NCI-H748 (cell line): ENCODE measurements around the gene NRCAM.

ENCODE experiments used
- DNase-seq: peaks from one replicate; lab custom pipeline; 2025; ENCODE audit not compliant: unreplicated experiment; lab: John Stamatoyannopoulos, UW

Gene NRCAM

DNA sequence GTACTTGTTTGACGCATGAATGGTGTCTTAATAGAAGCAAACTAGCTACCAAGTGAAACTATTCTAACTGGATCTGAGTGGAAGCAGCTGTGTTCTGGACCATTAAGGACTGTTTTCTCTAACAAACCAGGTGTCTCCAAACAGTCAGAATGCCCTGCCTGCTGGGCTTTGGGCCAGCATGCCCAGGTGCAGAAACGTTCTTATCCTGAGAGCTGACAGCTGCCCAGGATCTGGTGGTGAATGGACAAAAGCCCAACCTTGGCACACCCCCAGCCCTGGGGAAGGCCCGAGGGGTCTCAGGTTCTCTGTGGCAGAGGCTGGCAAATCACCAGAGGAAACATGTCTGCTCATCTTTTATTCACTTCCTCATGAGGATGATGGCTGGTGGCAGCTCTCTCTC is 277.8 kb downstream of the NRCAM start:
- peak; percentile 94 for DNase-seq

DNA sequence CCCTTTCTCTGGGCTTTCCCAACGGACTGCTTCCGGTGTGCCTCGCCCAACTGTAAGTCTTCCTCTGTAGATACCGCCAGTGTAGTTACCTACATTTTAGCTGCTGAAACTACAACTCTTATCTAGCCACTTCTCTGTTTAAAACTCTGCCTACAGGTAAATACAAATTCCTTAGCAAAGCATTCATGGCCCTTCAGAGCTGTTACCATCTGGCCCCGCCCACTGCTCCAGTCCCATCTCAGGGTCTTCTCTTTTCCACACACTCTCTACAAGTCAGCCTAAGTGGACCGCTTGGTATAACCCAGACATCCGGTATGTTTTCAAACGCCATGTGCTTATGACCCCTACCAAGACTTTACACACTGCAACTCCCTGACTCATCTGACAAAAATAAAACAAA is 285.1 kb downstream of the NRCAM start:
- DNase-seq = no peak

DNA sequence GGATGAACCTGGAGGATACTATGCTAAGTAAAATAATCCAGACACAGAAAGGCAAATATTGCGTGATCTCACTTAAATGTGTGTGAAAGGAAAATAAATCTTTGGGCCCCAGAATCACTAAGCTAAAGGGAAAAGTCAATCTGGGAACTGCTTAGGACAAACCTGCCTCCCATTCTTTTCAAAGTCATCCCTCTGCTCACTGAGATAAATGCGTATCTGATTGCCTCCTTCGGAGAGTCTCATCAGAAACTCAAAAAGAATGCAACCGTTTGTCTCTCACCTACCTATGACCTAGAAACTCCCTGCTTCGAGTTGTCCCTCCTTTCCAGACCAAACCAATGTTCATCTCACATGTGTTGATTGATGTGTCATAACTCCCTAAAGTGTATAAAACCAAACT is 286.0 kb downstream of the NRCAM start:
- no peak for DNase-seq

DNA sequence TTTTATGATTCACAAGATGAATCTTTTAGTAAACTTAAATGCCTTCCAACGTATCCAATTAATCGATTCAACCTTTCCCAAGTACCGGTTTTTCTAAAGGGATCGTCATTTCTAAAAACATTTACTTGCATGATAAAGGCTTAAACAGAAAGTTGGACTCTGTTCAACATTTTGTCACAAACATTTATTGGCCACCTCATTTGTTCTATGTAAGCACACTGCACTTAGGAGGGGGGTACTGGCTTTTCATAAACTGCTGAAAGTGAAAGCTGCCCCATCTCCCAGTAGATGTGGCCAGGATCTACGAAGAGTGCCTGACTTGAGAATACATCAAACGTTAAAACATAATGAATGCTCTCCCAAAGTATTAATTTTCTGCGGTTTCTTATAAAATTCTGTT is 288.8 kb downstream of the NRCAM start:
- DNase-seq = no peak

GRCh38 chr7:108166687-108167086 is 289.5 kb downstream of the NRCAM start:
- DNase-seq = peak; percentile 20

- DNase-seq = no peak
Observed at GRCh38 chr7:108165723-108166122, 290.5 kb downstream of the NRCAM start.

- no peak for DNase-seq
Observed at GRCh38 chr7:108164946-108165345, 291.3 kb downstream of the NRCAM start.

DNA sequence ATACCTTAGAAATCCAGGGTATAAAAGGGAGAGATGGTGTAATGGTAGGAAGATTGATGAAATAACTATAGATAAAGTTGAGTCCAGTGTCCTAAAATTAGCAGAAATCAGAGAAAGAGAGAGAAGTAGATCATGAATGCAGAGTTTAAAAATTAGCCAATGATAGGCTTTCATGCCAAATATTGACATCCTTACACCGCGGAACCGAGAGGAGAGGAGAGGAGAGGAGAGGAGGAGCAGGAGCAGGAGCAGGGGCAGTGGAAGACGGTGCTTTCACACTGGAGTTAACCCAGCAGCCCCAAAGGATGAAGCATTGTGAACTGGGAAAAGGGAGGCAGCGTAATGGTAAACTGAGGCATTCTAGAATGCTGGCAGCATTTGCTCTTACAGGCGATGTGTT is 291.9 kb downstream of the NRCAM start:
- DNase-seq = no peak

- DNase-seq = no peak
Observed at GRCh38 chr7:108158776-108159175, 297.5 kb downstream of the NRCAM start.

DNA sequence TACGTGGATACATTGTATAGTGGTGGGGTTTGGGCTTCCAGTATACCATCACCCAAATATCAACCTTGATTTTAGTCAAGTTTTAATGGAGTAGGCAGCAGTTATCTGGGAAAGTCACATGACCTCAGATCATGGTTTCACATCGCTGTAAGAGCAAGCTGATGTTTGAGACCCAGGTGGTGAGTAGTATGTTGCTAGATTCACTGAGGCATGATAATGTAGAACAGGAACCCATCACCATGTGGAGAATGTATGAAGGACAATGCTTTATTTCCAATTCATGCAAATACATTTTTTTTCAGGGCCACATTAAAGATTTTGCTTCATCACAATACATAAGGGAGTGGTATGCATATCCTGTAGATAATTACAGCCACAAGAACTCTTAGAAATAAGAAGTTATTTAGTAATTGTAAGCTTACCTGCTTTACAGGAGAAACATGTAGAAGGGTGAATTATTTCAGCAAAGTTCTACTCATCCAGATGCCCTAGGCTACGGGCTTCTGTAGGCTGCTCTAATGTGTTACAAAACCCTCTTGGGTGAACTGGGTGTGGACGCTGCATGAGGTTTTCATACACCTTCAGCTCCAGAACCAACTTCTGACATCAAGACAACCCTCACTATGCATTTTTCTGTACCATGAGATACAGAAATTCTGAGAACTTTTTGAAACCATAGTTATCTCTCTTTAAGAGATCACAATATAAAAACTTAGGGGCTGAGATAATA is 298.5 kb downstream of the NRCAM start:
- DNase-seq = no peak

DNA sequence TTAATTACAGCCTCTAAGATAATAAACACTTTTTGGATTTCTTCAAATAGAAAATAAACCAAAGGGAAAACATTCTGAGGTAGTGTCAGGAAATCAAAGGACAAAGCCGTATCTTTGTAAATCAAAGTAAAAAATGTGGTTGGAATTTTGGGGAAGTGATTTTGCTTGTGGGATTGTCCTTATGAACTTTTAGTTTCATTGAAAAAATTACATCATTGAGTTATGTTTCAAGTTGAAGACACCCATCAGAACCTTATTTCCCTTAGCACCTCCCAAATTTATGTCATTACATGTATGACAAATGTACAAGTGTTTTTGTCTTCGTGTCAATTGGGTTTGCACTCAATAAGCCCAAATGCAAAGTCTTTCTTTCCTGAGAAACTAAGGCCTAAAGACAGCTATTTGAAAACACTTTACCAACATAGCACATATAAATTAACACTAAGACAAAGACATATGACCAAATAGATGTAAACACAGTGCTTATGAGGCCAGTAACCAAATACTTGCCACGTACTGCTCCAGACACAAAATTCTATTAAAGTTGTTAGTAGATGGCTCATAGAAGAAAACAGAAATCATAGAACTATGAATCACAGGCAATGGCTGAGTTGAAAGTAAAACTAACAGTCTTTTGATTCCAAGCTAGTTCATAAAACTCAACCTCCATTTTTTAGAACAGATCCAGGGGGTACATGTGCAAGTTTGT is 299.2 kb downstream of the NRCAM start:
- DNase-seq = no peak

- no peak for DNase-seq
Observed at GRCh38 chr7:108152198-108152597, 304.0 kb downstream of the NRCAM start.

GRCh38 chr7:108149908-108150307 is 306.3 kb downstream of the NRCAM start:
- no peak for DNase-seq

DNA sequence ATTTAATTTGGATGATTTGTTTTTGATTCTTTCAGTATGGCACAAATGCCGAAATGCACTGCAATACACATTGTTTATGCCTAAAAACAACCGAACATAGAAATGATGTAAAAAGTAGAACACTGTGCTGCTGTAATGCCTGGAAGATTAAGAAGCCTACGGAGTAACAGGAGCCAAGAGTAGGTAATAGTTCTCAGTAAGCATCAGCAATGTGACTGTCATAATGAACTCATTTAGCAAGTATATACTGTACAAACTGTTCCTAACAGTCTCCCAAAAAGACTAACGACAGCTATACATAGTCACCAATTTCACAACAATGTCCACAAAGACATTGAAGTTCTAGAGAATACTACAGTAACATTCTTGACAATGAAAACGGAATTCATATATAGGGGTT is 307.1 kb downstream of the NRCAM start:
- DNase-seq = no peak

DNA sequence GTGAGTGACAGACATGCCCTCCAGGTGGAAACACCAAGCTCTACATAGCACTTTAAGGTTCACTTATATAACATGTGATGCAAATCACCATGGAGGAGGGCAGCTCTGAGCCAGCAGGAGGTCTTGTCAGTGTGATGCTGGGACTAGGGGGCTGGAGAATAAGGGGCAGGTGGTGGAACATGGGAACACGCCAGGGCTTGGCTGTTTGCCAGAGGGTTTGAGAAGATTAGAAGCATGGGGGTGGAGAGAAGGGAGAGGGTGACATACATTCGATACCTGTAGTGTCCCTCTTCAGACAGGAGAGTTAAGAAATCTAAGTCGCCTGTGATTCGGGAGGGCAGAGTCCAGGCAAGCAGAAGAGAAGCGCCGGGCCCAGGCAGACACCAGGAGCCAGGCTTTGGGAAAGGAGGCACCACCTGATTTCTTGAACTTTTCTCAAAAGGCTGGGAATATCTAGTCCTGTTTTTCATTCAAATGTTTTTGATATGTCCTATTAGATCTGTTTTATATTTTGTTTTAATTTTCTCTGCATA is 309.1 kb downstream of the NRCAM start:
- DNase-seq = peak; percentile 80

DNA sequence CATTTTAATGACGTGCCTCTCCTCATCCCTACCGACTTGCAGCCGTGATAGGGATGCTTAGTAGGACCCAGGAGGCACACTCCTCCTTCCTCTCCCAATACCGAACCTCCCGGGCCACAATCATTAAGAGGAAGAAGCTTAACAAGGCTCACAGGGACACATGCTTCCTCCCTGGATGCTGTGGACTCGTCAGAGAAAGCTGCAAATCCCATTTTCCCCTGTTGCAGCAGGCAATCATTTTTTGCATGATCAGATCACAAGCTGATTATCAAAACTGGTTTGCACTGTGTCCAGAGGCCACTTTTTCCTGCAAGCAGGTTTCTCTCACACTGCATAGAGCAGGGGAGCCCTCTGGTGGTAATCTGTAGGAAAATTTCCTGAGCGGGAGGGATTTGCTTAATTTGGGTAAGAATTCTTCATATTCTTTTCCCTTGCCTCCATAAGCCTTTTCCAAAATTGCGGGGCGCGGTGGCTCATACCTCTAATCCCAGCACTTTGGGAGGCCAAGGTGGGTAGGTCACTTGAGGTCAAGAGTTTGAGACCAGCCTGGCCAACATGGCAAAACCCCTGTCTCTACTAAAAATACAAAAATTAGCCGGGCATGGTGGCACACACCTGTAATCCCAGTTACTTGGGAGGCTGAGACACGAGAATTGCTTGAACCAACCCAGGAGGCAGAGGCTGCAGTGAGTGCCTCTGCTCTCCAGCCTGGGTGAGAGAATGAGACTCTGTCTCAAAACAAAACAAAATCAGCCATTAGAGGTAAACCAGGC is 310.0 kb downstream of the NRCAM start:
- peak; percentile 72 for DNase-seq

DNA sequence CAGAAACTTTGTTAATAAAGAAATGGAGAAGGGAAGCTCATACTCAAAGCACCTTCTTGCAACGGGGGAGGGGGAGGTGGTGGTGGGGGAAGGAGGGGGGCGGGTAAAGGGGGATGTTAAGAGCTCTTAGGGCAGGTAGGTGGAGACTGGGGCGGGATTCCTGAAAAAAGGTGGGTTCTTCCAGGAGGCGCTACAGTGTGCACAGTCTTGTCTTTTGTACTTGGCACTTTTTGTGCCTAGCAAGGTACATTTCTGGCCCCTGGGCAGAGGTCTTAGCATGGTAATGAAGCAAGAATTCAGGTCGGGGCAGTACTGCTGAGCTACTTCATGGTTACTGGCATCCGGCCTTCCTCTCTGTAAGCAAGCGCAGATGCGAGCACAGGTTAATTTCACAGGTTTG is 310.8 kb downstream of the NRCAM start:
- DNase-seq = no peak

- no peak for DNase-seq
Observed at GRCh38 chr7:108144931-108145330, 311.3 kb downstream of the NRCAM start.

DNA sequence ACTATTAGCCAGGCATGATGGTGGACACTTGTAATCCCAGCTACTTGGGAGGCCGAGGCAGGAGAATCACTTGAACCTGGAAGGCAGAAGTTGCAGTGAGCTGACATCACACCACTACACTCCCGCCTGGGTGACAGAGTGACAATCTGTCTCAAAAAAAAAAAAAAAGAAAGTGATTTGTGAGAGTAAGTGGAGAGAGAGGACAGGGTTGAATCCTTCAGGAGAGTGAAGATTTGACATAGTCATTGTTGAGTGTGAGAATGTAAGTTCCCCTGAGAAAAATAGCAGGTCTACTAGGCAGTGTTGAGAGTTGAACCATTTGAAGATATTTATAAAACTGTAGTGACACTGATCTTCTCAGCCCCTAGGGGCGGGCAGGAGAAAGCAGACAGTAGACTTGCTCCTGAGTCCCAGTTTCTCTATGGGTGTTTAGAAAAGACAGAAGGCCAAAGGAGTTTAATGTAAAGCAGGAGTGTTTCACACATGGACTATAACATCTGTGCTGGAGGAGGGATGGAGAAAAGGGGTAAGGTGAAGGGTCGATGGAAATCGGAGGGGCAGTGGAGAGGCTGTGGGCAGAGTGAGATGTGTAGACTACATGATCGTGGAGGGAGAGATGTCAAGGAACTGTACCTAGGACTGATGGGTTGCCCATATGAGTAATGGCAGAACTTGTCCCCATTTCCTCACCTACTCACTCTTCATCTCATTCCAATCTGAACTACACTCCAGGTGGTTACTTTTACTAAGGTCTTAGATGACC is 312.4 kb downstream of the NRCAM start:
- DNase-seq = no peak

DNA sequence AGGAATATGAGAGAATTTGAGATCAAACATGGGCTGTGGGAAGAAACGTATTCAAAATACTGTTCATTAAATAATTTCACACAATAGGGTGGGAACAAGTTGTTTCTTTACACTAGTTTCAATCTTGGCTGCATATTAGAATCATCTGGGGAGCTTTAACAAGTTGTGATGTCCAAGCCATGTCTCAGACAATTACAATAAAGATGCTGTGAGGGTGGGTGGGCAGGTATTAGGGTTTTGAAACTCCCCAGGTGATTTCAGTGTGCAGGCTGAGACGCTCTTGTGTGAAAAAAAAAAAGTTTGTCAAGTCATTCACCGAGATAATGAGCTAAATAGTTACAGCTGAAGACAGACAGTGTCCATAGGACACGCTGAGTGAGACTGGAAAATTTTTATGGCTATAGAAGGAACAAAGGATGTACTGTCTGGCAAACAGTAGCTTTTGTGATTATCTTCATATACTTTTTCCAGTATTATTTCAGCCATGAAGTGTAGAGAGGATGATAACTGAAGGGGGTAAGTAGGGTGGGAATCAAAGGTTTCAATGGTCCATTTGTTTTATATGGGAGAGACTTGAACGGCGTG is 313.5 kb downstream of the NRCAM start:
- no peak for DNase-seq

GRCh38 chr7:108142180-108142579 is 314.1 kb downstream of the NRCAM start:
- DNase-seq = no peak
